Measurements from ENCODE around the gene CDK18. TPM values are rescaled to one million over a fixed set of nuclear protein-coding genes. Genes with fewer than 3 reads are reported as not detected.

CDK18 gene
- total RNA-seq, 6 experiments from 2014 or later, result 6.3 to 22.3 (median 9.7) TPM

- Histone ChIP-seq H3K27me3 (no peaks in the 10 kb centered on the region), H3K36me3 (no peaks in the 10 kb centered on the region), H3K4me1 (no peaks in the 10 kb centered on the region), H3K27ac (no peak overlapping the region), H3K4me3 (no peak overlapping the region), H3K9me3 (no peaks in the 10 kb centered on the region)
- DNase-seq (no peak), ATAC-seq (no peak)
- intact Hi-C loops (cut with DNase I), result no loop called here
- WGBS (ENCODE audit: insufficient coverage, low coverage, low lambda C conversion rate, missing lambda C conversion rate), result 74% methylated on average over 4 of the region's 4 CpGs
- TF ChIP-seq CTCF (IDR thresholded peaks at IDR 0.05), result no peak
- TF ChIP-seq POLR2A (IDR thresholded peaks at IDR 0.05), result no peak
Observed at GRCh38 chr1:205516362-205516761, 11.9 kb downstream of the CDK18 start.

GRCh38 chr1:205517288-205517687 is 12.8 kb downstream of the CDK18 start:
- Histone ChIP-seq H3K4me1 (no peaks in the 10 kb centered on the region), H3K27ac (no peak overlapping the region), H3K4me3 (no peak overlapping the region), H3K9me3 (no peaks in the 10 kb centered on the region), H3K36me3 (no peaks in the 10 kb centered on the region), H3K27me3 (no peaks in the 10 kb centered on the region)
- intact Hi-C loops (cut with DNase I), result no loop called here
- no peak for DNase-seq
- 69% methylated on average over 3 of the region's 3 CpGs for WGBS (ENCODE audit: insufficient coverage, low coverage, low lambda C conversion rate, missing lambda C conversion rate)
- TF ChIP-seq CTCF (IDR thresholded peaks at IDR 0.05) (no peak), POLR2A (IDR thresholded peaks at IDR 0.05) (no peak)
- ATAC-seq, result no peak

- DNase-seq (no peak), ATAC-seq (no peak)
- Histone ChIP-seq H3K4me1 (no peaks in the 10 kb centered on the region), H3K27ac (no peak overlapping the region), H3K4me3 (no peak overlapping the region), H3K36me3 (no peaks in the 10 kb centered on the region), H3K27me3 (no peaks in the 10 kb centered on the region), H3K9me3 (no peaks in the 10 kb centered on the region)
- 81% methylated on average over 5 of the region's 5 CpGs for whole genome bisulfite sequencing (ENCODE audit: insufficient coverage, low coverage, low lambda C conversion rate, missing lambda C conversion rate)
- no peak for TF ChIP-seq CTCF (IDR thresholded peaks at IDR 0.05)
- TF ChIP-seq POLR2A (IDR thresholded peaks at IDR 0.05), result no peak
- intact Hi-C loops (cut with DNase I), result no loop called here
Observed at GRCh38 chr1:205517763-205518162, 13.3 kb downstream of the CDK18 start.

- TF ChIP-seq CTCF (IDR thresholded peaks at IDR 0.05), result no peak
- no peak for TF ChIP-seq POLR2A (IDR thresholded peaks at IDR 0.05)
- no peak overlapping the region for H3K27ac ChIP-seq
- H3K4me3 ChIP-seq, result no peak overlapping the region
- intact Hi-C loops (cut with DNase I), result no loop called here
- H3K9me3 ChIP-seq, result no peaks in the 10 kb centered on the region
- no peak for DNase-seq
- H3K4me1 ChIP-seq, result no peaks in the 10 kb centered on the region
- 14% methylated on average over 1 of the region's 8 CpGs for WGBS (ENCODE audit: insufficient coverage, low coverage, low lambda C conversion rate, missing lambda C conversion rate)
- H3K27me3 ChIP-seq, result no peaks in the 10 kb centered on the region
- ATAC-seq, result no peak
- H3K36me3 ChIP-seq, result no peaks in the 10 kb centered on the region
Observed at GRCh38 chr1:205518661-205519540, 14.4 kb downstream of the CDK18 start.
